Measurements from ENCODE around the gene GAB2.

The GAB2 gene

GRCh38 chr11:78340530-78340929, 77.1 kb downstream of the GAB2 start:
- no peak overlapping the region for H3K27ac ChIP-seq
- TF ChIP-seq CTCF (conservative IDR thresholded peaks at IDR 0.05) (no peak), ZFX (IDR thresholded peaks at IDR 0.05) (no peak)

DNA sequence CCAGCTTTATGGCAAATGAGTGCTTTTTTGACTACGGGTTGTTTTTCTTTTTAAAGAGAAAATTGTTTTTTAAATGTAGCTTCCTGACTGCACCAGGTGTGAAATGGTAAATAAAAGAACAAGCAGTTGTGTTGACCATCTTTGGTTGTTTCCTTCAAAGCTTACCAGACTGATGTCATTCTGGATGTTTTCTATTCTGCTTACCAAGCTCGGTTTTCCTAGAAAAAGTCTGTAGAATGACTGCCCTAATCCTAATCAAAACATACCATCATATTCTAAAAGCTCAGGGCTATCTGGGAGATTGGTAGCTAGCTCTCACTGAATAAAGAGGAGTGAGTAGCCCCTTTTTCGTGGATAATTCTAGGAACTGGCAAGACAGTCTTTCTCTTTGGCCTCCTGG, 77.7 kb downstream of the GAB2 start:
- TF ChIP-seq ZFX (IDR thresholded peaks at IDR 0.05), result no peak
- TF ChIP-seq CTCF (conservative IDR thresholded peaks at IDR 0.05), result no peak
- H3K27ac ChIP-seq, result no peak overlapping the region

- no peak overlapping the region for H3K27ac ChIP-seq
- no peak for TF ChIP-seq CTCF (conservative IDR thresholded peaks at IDR 0.05)
- TF ChIP-seq ZFX (IDR thresholded peaks at IDR 0.05), result no peak
Measured at GRCh38 chr11:78339483-78339882, 78.1 kb downstream of the GAB2 start.

DNA sequence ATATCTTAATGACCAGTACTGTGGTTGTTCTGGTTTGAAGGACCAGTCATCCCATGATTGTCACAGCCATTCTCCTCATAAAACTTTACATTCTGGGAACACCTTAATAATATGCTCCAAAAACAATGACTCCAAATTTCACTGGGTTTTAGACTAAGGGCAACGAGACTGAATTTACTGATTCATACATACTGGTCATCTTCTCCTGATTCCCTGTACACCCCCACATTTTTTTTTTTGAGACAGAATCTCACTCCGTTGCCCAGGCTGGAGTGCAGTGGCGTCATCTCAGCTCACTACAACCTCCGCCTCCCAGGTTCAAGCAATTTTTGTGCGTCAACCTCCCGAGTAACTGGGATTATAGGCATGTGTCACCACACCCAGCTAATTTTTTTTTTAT, 78.9 kb downstream of the GAB2 start:
- no peak overlapping the region for H3K27ac ChIP-seq
- TF ChIP-seq ZFX (IDR thresholded peaks at IDR 0.05) (no peak), CTCF (conservative IDR thresholded peaks at IDR 0.05) (no peak)

DNA sequence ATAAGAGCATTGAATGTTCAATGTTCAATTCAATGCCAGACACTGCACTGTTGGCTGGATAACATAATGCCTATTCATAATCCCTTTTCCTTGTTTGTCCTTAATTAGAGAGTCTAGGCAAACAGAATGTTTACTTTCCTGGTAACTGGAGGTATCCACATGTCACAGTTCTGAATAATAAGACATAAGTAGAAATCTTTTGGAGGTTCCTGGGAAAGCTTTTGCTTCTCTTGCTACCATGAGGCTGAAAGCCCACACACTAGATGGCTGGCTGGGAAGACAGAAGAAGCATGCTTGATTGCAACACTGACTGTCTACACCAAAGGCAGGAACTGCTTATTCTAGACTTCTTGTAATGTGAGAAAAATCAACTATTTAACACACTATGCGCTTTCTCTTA, 79.5 kb downstream of the GAB2 start:
- TF ChIP-seq ZFX (IDR thresholded peaks at IDR 0.05) (no peak), CTCF (conservative IDR thresholded peaks at IDR 0.05) (no peak)
- H3K27ac ChIP-seq, result no peak overlapping the region

- TF ChIP-seq CTCF (conservative IDR thresholded peaks at IDR 0.05), result no peak
- H3K27ac ChIP-seq, result no peak overlapping the region
Measured at GRCh38 chr11:78337554-78337924, 80.1 kb downstream of the GAB2 start.

- H3K27ac ChIP-seq, result no peak overlapping the region
- TF ChIP-seq CTCF (conservative IDR thresholded peaks at IDR 0.05), result no peak
Measured at GRCh38 chr11:78336877-78337553, 80.6 kb downstream of the GAB2 start.
